Common myeloid progenitor, CD34-positive (primary cell): ENCODE data around the gene ANXA9.
A peak's percentile ranks its signal among the peaks of the same experiment; 100 is the strongest.

Source experiments
- CTCF ChIA-PET: fragments of 350-600 bp; sonication (Branson Sonifier 250); formaldehyde crosslinking; loops from one replicate; lab custom pipeline; 2021; ENCODE audit warnings: antibody characterized with exemption; lab: Charles Lee
- POLR2A ChIA-PET: fragments of 350-600 bp; sonication (Branson Sonifier 250); formaldehyde crosslinking; loops from one replicate; lab custom pipeline; 2021; ENCODE audit warnings: antibody characterized with exemption; lab: Charles Lee
- DNase-seq, 3 donors: peaks; one replicate each; pipeline versions ENCODE4 v3.0.0 to v3.0.0-alpha.2; 2013
- H3K27ac ChIP-seq, 2 experiments: 1 replicate in 1 of 2; 2 replicates in 1 of 2; pipeline ENCODE4 v1.7.0; 2013; ENCODE audit warnings: inconsistent platforms in 2 of 2, low read length in 2 of 2, mild to moderate bottlenecking in 2 of 2, low read depth in 1 of 2, moderate library complexity in 1 of 2; ENCODE audit not compliant: severe bottlenecking in 2 of 2, insufficient read depth in 1 of 2, poor library complexity in 1 of 2
- H3K27me3 ChIP-seq, 5 experiments: replicated peaks in 2 of 5; 1 replicate in 3 of 5; 2 replicates in 2 of 5; pipeline versions ENCODE4 v1.6.1 to v1.7.0; 2013; ENCODE audit warnings: low read length in 4 of 5, mild to moderate bottlenecking in 2 of 5, moderate library complexity in 2 of 5, inconsistent platforms in 1 of 5; ENCODE audit not compliant: insufficient read depth in 5 of 5, control insufficient read depth in 4 of 5
- H3K36me3 ChIP-seq, 4 experiments: 1 replicate in 2 of 4; 2 replicates in 2 of 4; pipeline versions ENCODE4 v1.6.1 to v1.7.0; 2013; ENCODE audit warnings: low read length in 3 of 4, control low read depth in 1 of 4, mild to moderate bottlenecking in 1 of 4; ENCODE audit not compliant: control insufficient read depth in 4 of 4, insufficient read depth in 4 of 4
- H3K4me1 ChIP-seq, 4 experiments: 1 replicate in 3 of 4; 2 replicates in 1 of 4; pipeline versions ENCODE4 v1.6.1 to v1.7.1; 2013; ENCODE audit warnings: low read length in 3 of 4, mild to moderate bottlenecking in 3 of 4, control low read depth in 1 of 4, inconsistent platforms in 1 of 4, moderate library complexity in 1 of 4; ENCODE audit not compliant: control insufficient read depth in 4 of 4, insufficient read depth in 4 of 4; ENCODE audit errors: control extremely low read depth in 1 of 4
- H3K4me3 ChIP-seq, 7 experiments: 1 replicate in 4 of 7; 2 replicates in 3 of 7; pipeline versions ENCODE4 v1.5.1 to v1.7.0; 2013; ENCODE audit warnings: mild to moderate bottlenecking in 7 of 7, low read length in 6 of 7, moderate library complexity in 6 of 7, inconsistent platforms in 2 of 7, low read depth in 2 of 7, control low read depth in 1 of 7; ENCODE audit not compliant: insufficient read depth in 4 of 7, control insufficient read depth in 1 of 7; ENCODE audit errors: extremely low read depth in 1 of 7
- H3K9me3 ChIP-seq, 5 experiments: 1 replicate in 4 of 5; 2 replicates in 1 of 5; pipeline versions ENCODE4 v1.6.1 to v1.7.1; 2013; ENCODE audit warnings: low read length in 4 of 5, mild to moderate bottlenecking in 2 of 5, inconsistent platforms in 1 of 5, low read depth in 1 of 5, moderate library complexity in 1 of 5; ENCODE audit not compliant: control insufficient read depth in 4 of 5, insufficient read depth in 2 of 5; ENCODE audit errors: control extremely low read depth in 1 of 5
- WGBS: methylation state at CpG from one replicate; pipeline ENCODE4 v1.1.5; 2013; ENCODE audit not compliant: insufficient coverage; 5-methylcytosine and 5-hydroxymethylcytosine counted together

ANXA9 gene

DNA sequence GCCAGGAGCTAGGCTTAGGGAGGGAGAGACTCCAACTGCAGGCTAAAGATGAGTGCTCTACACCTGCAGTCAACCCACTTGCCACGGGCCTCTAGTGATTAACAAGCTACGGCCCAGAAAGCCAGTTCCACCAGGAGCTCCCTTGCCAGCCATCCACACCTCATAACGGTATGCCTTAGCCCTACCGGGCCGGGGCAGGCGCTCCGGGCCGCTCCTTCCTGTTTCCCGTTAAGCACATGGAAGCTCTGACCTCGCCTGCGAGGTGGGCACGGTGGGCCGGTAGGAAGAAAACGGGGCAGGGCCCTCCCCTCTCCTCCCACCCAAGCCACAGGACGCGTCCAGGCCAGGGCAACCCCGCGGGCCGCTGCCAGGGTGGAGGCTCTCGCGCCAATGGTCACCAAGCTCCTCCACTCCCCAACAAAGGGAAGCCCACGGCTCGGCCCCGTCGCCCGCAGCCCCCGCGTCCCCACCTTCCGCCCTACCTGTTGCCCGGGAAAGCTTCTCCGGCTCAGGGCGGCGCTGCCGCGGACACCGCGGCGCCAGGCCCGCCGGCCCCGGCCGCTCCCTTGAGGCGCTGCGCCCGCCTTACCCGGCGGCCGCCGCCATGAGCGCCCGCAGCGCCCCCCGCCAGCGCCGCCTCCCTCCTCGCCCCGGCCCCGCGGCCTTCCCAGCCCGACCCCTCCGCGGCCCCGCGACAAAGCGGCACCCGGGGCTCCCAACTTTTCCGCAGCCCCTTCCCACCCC lies 8.1 kb upstream of the ANXA9 start:
- H3K9me3 ChIP-seq, result no peaks in the 10 kb centered on the region
- H3K36me3 ChIP-seq, result peaks cover 0 to 24% (median under 1%) of the 10 kb centered on the region in 4 experiments
- CTCF ChIA-PET, result interaction anchor here (0.8 to 1.0 kb wide), 5 partner anchors 10 to 40 kb away, joined by 3 read pairs; no protein-coding TSS in a partner anchor
- peaks cover 26 to 81% (median 69%) of the 10 kb centered on the region in 4 experiments for H3K4me1 ChIP-seq
- under 1% methylated on average over 31 of the region's 67 CpGs for WGBS
- POLR2A ChIA-PET, result interaction anchor here (0.5 to 1.3 kb wide), 6 partner anchors 9 to 71 kb away, joined by 3 to 7 read pairs (median 4); partner anchors contain the start of gene MINDY1
- peak in 2 of 3 donors; percentile 36 to 43 for DNase-seq
- H3K4me3 ChIP-seq, result peak overlapping the region; percentile 39 to 95 (median 87)
- peak overlapping the region; percentile 78 to 91 for H3K27ac ChIP-seq
- H3K27me3 ChIP-seq, result no peaks in the 10 kb centered on the region

DNA sequence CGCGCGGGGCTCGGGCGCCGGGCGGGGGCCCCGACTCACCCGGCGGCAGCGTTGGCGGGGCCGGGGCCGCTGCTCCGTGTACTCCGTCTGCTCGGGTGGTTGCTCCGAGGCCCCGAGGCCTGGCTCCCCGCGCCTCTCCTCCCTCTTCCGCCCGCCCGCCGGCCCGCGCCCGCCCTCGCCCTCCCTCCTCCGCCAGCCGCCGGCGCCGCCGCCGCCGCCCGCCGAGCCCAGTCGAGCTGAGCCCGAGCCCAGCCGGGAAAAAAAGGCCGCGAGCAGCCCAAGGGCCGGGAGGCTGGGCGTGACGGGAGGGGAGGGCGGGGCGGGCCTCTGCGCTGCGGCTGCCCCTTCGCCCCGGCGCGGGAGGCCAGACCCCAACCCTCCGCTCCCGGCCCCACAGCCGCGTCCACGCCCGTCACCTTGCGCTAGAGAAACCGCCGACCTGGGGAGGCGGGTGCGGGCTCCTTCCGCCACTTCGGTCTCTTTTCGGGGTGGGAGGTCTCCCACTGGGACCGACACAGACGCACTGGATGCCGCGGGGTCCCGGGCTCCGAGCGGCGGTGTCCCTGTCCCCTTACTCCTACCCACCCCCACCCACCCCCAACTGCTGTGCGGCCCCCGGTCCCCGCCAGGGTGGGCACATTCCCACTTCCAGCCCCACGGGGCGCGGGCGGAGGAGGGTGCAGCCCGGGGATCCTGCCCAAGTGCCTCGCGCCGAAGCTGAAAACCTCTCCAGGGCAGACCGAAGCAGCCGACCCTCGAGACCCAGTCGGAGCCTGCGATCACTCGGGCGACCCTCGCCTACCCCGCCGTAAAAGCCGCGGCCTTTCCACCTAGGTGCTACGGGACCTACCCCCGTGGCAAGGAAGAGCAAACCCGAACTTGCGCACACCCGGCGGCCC lies 7.3 kb upstream of the ANXA9 start, which contains the start of gene CERS2:
TSS of gene CERS2 (minus strand) at position 256 of the 899 bp plus-strand sequence. CDS start 5,745 bp downstream, outside the sequence.
- no peaks in the 10 kb centered on the region for H3K9me3 ChIP-seq
- peaks cover 26 to 89% (median 75%) of the 10 kb centered on the region in 4 experiments for H3K4me1 ChIP-seq
- peak within 1 kb of the TSS; percentile 39 to 95 (median 87) for H3K4me3 ChIP-seq
- H3K27ac ChIP-seq, result peak within 1 kb of the TSS; percentile 78 to 91
- no peaks in the 10 kb centered on the region for H3K27me3 ChIP-seq
- peak; percentile 85 to 92 (median 86) for DNase-seq
- POLR2A ChIA-PET, result interaction anchor here (1.2 to 1.3 kb wide), 2 partner anchors 18 to 32 kb away, joined by 3 to 7 read pairs; partner anchors contain the start of gene MINDY1
- peaks cover 0 to 18% (median 0%) of the 10 kb centered on the region in 4 experiments for H3K36me3 ChIP-seq
- WGBS, result 4% methylated on average over 55 of the region's 106 CpGs
- CTCF ChIA-PET, result interaction anchor here (1.5 kb wide), 1 partner anchor 414 kb away, joined by 3 read pairs; no protein-coding TSS in a partner anchor

DNA sequence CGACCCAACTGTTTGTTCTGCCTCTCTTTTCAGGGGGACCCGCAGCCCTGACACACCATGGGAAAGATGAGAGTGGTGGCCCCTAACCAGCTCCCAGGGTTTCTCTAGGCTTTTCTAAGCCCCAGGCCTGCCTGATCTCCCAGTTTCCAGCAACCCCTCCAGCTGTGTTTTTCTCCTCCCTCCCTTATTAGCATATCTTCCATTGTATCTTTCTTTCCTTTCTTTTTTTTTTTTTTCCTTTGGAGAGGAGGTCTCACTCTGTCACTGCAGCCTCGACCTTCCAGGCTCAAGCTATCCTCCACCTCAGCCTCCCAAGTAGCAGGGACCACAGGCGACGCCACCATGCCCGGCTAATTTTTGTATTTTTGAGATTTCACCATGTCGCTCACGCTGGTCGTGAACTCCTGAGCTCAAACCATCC lies 5.7 kb upstream of the ANXA9 start:
- Histone ChIP-seq H3K4me3 (peak overlapping the region in 3 of 7 experiments; percentile 35 to 73 (median 52)), H3K4me1 (peaks cover 24 to 82% (median 69%) of the 10 kb centered on the region in 4 experiments), H3K36me3 (peaks cover 0 to 12% (median 0%) of the 10 kb centered on the region in 4 experiments), H3K27me3 (no peaks in the 10 kb centered on the region), H3K27ac (peak overlapping the region in 1 of 2 experiments; percentile 85), H3K9me3 (no peaks in the 10 kb centered on the region)
- CTCF ChIA-PET, result interaction anchor here (1.3 to 15.2 kb wide), 6 partner anchors 9 to 416 kb away, joined by 3 to 235 read pairs (median 19); partner anchors contain the start of gene MINDY1
- POLR2A ChIA-PET, result interaction anchor here (0.6 to 1.7 kb wide), 5 partner anchors 18 to 282 kb away, joined by 3 to 8 read pairs (median 4); partner anchors contain the start of gene MINDY1
- 84% methylated on average over 5 of the region's 9 CpGs for WGBS
- peak in 1 of 3 donors; percentile 23 for DNase-seq

DNA sequence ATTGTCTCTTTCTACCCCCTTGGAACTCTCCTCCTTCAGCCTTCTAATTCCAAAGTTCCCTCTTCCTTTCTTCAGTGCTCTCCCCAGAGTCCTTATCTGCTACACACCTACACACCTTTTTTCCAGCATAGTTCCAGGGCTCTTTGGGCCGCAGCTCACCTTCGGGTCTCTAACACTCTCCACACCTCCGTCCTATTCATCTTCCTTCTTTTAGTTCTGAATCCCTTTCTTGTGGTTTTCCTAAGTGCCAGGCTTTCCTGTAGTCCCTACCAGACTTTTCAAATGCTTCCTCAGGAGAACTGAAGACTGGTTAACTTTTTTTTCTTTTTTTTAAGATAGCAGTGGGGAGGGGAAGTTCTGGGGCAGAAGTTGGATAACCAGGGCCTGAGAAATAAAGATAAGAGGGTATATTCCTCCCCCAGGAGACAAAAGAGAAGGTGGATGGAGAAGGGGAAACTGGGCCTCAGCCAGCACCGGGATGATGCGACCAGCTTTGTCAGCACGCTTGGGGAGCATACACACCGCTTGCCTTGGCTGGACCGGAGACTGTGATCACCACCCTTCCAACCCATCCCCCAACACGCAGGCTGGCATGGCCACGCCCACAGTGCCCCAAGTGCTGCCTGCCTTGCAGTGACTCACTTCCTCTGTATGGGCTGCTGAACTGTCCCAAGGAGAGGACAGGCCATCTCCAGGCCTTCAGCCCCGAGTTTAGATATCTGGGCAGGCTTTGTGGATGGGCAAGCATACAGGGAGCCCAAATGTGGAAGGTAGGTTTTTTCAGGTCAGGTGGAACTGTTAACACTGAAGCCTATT lies 5.0 kb upstream of the ANXA9 start:
- Histone ChIP-seq H3K27me3 (no peaks in the 10 kb centered on the region), H3K27ac (peak overlapping the region; percentile 73 to 85), H3K36me3 (peaks cover 0 to 6% (median 0%) of the 10 kb centered on the region in 4 experiments), H3K4me3 (peak overlapping the region in 6 of 7 experiments; percentile 25 to 73 (median 38)), H3K9me3 (no peaks in the 10 kb centered on the region), H3K4me1 (peaks cover 21 to 82% (median 65%) of the 10 kb centered on the region in 4 experiments)
- WGBS, result 0% methylated on average over 6 of the region's 11 CpGs
- ChIA-PET POLR2A (interaction anchor here (0.6 to 1.7 kb wide), 5 partner anchors 14 to 241 kb away, joined by 3 to 8 read pairs (median 4); partner anchors contain the start of gene MINDY1), CTCF (interaction anchor here (1.3 to 15.2 kb wide), 5 partner anchors 9 to 29 kb away, joined by 4 to 235 read pairs (median 34); partner anchors contain the start of gene MINDY1)
- peak; percentile 87 to 97 (median 94) for DNase-seq

DNA sequence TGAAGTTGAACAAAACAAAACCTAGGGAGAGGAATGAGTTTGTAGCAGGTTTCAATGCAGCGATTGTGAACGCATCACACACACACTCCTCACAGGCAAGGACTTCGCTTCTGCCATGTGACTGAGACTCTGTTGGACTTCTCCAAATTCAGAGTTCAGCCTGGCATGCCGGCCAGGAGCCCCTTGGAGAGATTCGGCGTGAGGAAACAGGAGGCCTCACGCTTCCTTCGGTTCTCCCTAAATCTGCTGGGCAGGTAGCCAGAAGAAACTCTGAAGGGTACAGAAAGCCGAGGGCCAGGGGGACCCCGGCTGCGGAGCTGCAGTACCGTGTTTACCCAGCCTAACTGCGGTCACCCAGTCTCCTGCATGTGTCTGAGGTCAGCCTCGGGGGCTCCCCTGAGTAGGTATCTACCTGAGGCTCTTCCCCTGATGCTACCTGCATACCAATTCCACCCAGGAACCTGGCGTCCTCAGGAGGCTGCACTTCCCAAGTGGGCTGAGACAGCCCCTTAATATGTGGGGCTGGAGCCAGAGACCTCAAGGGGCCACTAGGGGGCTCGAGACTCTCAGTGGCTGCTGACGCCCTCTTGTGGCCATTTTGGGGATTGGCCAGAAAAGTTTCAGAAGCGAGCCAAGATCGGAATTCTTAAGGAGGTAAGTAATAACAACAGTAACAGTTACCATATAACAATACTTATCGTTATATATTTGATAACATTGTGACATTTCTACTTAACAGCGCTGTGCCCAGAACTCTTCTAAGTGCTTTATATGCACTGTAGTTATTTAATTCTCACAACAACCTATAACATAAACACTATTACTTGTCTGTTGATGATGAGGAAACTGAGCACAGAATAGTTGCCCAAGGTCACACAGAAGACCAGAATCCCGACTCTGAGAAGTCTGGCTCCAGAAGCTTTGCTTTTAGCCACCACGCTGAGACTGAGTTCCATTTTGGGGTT lies 2.7 kb upstream of the ANXA9 start:
- H3K4me1 ChIP-seq, result peaks cover 18 to 67% (median 53%) of the 10 kb centered on the region in 4 experiments
- WGBS, result 1% methylated on average over 14 of the region's 23 CpGs
- DNase-seq, result peak; percentile 89 to 94 (median 90)
- no peaks in the 10 kb centered on the region for H3K36me3 ChIP-seq
- CTCF ChIA-PET, result interaction anchor here (0.8 to 15.2 kb wide), 11 partner anchors 9 to 411 kb away, joined by 3 to 235 read pairs (median 6); partner anchors contain the start of gene MINDY1
- POLR2A ChIA-PET, result interaction anchor here (0.6 kb wide), 1 partner anchor 23 kb away, joined by 6 read pairs; no protein-coding TSS in a partner anchor
- H3K27me3 ChIP-seq, result no peaks in the 10 kb centered on the region
- H3K4me3 ChIP-seq, result peak overlapping the region in 6 of 7 experiments; percentile 23 to 75 (median 60)
- H3K27ac ChIP-seq, result peak overlapping the region; percentile 33 to 62
- no peaks in the 10 kb centered on the region for H3K9me3 ChIP-seq
